Right lobe of liver (tissue), 4 donors: Measurements from ENCODE around the gene CZIB.

ENCODE experiments used
- CTCF ChIP-seq, 4 donors: fragments of 200-600 bp in 3 of 4; fragments of 450-650 bp in 1 of 4; IDR thresholded peaks; one replicate each; pipeline versions ENCODE4 v1.5.1 to v1.8.0; 2016 to 2022; ENCODE audit warnings: antibody characterized with exemption in 4 of 4, mild to moderate bottlenecking in 2 of 4
- POLR2A ChIP-seq: fragments of 450-650 bp; IDR thresholded peaks from one replicate; pipeline ENCODE4 v1.6.1; 2017; ENCODE audit warnings: antibody characterized with exemption, mild to moderate bottlenecking
- donor health status: DM: no; HTN: no; CAD: no.
- donor health status: DM: no; HTN: no; CAD: no.
- donor health status: DM: no; HTN: yes; CAD: no.

DNA sequence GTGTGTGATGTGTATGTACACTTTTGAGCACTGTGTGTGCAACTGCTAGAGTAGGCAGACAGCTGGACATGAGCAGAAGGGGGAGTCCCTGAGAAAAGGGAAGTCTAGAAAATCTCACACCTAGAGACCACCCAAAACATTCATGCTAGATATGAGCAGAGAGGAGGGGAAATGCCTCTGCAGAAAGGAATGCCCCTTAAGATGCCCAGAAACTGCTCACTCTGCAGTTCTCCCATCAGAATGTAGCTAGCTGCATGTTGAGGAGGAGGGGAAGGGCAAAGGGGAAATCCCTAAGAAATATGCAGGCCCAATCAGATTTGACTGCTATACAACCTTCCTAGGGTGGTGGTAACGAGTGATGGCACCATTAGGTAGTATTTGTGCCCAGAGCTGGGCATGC lies 49.7 kb upstream of the CZIB start:
- TF ChIP-seq CTCF (IDR thresholded peaks at IDR 0.05) (no peak), POLR2A (no peak)
